PC-3 (cell line): ENCODE results near the gene FBXL7. TPM values are rescaled to one million over a fixed set of nuclear protein-coding genes. Genes with fewer than 3 reads are reported as not detected.

Experiments
- ATAC-seq: fragments of 200-7000 bp; cut with Tn5 transposase; 2 replicates; pipeline ENCODE4 v1.9.1; 2020; ENCODE audit warnings: mild to moderate bottlenecking, moderate library complexity
- BruUV-seq: library from RNA; stranded (reverse); fragments of 400-500 nt; replicated peaks from 2 replicates; lab custom pipeline; 2021; lab: Mats Ljungman, UMichigan
- CTCF ChIA-PET: fragments of 300-600 bp; sonication (Branson Sonifier 250); formaldehyde crosslinking; loops from one replicate; lab custom pipeline; 2022; ENCODE audit warnings: antibody characterized with exemption; lab: Charles Lee
- POLR2A ChIA-PET: fragments of 300-600 bp; sonication (Branson Sonifier 250); formaldehyde crosslinking; loops from one replicate; lab custom pipeline; 2022; ENCODE audit warnings: antibody characterized with exemption; ENCODE audit not compliant: unreplicated experiment; lab: Charles Lee
- DNase-seq: peaks from one replicate; pipeline ENCODE4 v3.0.0-alpha.2; 2015
- H2AFZ ChIP-seq: fragments of 300-600 bp; sonication (generic); 2 replicates; pipeline ENCODE4 v1.6.0; 2016; ENCODE audit warnings: antibody characterized with exemption, low read length
- H3F3A ChIP-seq: fragments of 300-600 bp; sonication (generic); one replicate; pipeline ENCODE4 v1.6.0; 2017; ENCODE audit warnings: antibody characterized with exemption, low read length, control low read depth, mild to moderate bottlenecking; ENCODE audit not compliant: unreplicated experiment
- H3K27ac ChIP-seq: fragments of 300-600 bp; sonication (generic); 2 replicates; pipeline ENCODE4 v1.5.1; 2016; ENCODE audit warnings: mild to moderate bottlenecking, low read length
- H3K27me3 ChIP-seq: fragments of 300-600 bp; sonication (generic); 2 replicates; pipeline ENCODE4 v1.6.1; 2016; ENCODE audit warnings: low read length, mixed read lengths
- H3K36me3 ChIP-seq: fragments of 300-600 bp; sonication (generic); 2 replicates; pipeline ENCODE4 v1.6.1; 2016; ENCODE audit warnings: low read depth, mixed run types, low read length, mixed read lengths
- H3K4me1 ChIP-seq: fragments of 300-600 bp; sonication (generic); 2 replicates; pipeline ENCODE4 v1.5.1; 2016; ENCODE audit warnings: low read length; ENCODE audit not compliant: insufficient read depth
- H3K4me2 ChIP-seq: fragments of 300-600 bp; sonication (generic); 2 replicates; pipeline ENCODE4 v1.6.0; 2016; ENCODE audit warnings: low read length
- H3K4me3 ChIP-seq: fragments of 300-600 bp; sonication (generic); 2 replicates; pipeline ENCODE4 v1.5.1; 2016; ENCODE audit warnings: mild to moderate bottlenecking, low read length, mixed read lengths
- H3K79me2 ChIP-seq: fragments of 300-600 bp; sonication (generic); 2 replicates; pipeline ENCODE4 v1.6.1; 2017; ENCODE audit warnings: low read length, mixed read lengths
- H3K9ac ChIP-seq: fragments of 300-600 bp; sonication (generic); 2 replicates; pipeline ENCODE4 v1.6.0; 2016; ENCODE audit warnings: mild to moderate bottlenecking, low read length
- H3K9me2 ChIP-seq: fragments of 300-600 bp; sonication (generic); replicated peaks from 2 replicates; pipeline ENCODE4 v1.6.1; 2016; ENCODE audit warnings: mixed run types, low read length, mixed read lengths
- H3K9me3 ChIP-seq: fragments of 300-600 bp; sonication (generic); 2 replicates; pipeline ENCODE4 v1.6.1; 2016; ENCODE audit warnings: low read length, mixed read lengths
- H4K20me1 ChIP-seq: fragments of 300-600 bp; sonication (generic); 2 replicates; pipeline ENCODE4 v1.6.1; 2016; ENCODE audit warnings: low read length, mixed read lengths
- EZH2 ChIP-seq: fragments of 300-600 bp; sonication (generic); IDR thresholded peaks from one replicate; pipeline ENCODE4 v1.6.1; 2017; ENCODE audit warnings: antibody characterized with exemption, mild to moderate bottlenecking, low read length; ENCODE audit not compliant: unreplicated experiment
- EZH2phosphoT487 ChIP-seq: fragments of 300-600 bp; sonication (generic); IDR thresholded peaks from 2 replicates; pipeline ENCODE4 v1.6.1; 2018; ENCODE audit warnings: mild to moderate bottlenecking, antibody characterized with exemption, low read length, borderline replicate concordance
- intact Hi-C: fragments of 100-400 bp; cut with micrococcal nuclease; formaldehyde crosslinking; loops from 2 replicates; pipeline ENCODE4 v1.9.0; 2023
- total RNA-seq: library from RNA; depleted of rRNA; stranded (reverse); fragments of >200 nt; gene quantifications from 2 replicates; pipeline ENCODE4 v1.2.3, GENCODE V29; 2014
- TF ChIP-seq, protein P1 (sequence below): fragments of 300-600 bp; sonication (generic); conservative IDR thresholded peaks from 2 replicates; pipeline ENCODE4 v1.5.1; 2017; ENCODE audit warnings: antibody characterized with exemption, low read depth, mild to moderate bottlenecking, low read length

The FBXL7 gene
- total RNA-seq, 1 experiment from 2014 or later, result 0.18 TPM

DNA sequence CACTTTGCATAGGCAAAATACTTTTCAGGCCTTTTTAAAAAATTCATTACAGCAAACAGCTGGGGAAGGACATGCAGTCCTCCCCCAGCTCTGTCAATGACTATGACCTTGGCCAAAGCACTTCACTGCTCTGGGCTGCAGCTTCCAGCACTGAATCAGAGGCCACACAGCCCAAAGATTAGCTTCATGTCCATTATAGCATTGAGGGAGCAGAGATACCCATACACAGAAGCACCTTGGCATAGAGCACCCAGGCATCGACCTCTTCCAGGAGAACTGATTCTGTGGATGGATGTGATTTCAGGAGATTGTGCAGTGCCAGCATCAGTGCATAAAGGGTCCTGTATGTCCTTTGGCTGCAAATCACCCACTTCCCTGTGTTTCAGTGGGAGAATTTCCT, 437.7 kb downstream of the FBXL7 start:
- Histone ChIP-seq H3K79me2 (no peaks in the 10 kb centered on the region), H3F3A (no peaks in the 10 kb centered on the region), H3K9me3 (no peaks in the 10 kb centered on the region; the same call in 1 of the 2 replicates), H3K27me3 (no peaks in the 10 kb centered on the region), H4K20me1 (no peaks in the 10 kb centered on the region), H3K4me2 (no peak overlapping the region), H3K36me3 (no peaks in the 10 kb centered on the region), H3K4me1 (no peaks in the 10 kb centered on the region), H3K9ac (no peak overlapping the region), H3K9me2 (no peaks in the 10 kb centered on the region), H2AFZ (no peak overlapping the region), H3K27ac (no peak overlapping the region), H3K4me3 (no peak overlapping the region)
- intact Hi-C loops, result no loop called here
- no TSS peak for BruUV-seq
- no peak for DNase-seq
- no peak for ATAC-seq
- POLR2A ChIA-PET, result no interaction called here
- CTCF ChIA-PET, result no interaction called here
- no peak for TF ChIP-seq EZH2
- TF ChIP-seq EZH2phosphoT487, result no peak
- TF ChIP-seq, protein P1, sequence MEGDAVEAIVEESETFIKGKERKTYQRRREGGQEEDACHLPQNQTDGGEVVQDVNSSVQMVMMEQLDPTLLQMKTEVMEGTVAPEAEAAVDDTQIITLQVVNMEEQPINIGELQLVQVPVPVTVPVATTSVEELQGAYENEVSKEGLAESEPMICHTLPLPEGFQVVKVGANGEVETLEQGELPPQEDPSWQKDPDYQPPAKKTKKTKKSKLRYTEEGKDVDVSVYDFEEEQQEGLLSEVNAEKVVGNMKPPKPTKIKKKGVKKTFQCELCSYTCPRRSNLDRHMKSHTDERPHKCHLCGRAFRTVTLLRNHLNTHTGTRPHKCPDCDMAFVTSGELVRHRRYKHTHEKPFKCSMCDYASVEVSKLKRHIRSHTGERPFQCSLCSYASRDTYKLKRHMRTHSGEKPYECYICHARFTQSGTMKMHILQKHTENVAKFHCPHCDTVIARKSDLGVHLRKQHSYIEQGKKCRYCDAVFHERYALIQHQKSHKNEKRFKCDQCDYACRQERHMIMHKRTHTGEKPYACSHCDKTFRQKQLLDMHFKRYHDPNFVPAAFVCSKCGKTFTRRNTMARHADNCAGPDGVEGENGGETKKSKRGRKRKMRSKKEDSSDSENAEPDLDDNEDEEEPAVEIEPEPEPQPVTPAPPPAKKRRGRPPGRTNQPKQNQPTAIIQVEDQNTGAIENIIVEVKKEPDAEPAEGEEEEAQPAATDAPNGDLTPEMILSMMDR, result no peak

DNA sequence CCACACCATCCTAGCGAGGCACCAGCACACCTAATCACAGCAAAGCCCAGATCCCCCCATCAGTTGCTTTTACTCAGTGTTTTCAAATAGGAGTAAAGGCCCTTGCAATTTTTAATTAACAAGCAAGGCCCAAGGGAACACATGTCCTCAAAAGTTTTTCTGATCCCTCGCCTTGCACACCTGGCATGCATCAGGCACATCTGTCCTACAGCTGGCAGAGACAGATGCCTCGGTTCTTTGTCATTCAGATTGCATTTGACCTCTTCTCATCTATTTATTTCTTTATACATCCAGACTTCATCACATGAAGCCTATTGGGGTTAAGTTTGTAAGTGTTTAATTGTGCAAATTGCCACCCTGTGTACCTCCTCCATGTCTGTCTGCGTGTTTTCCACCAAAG, 438.2 kb downstream of the FBXL7 start:
- Histone ChIP-seq H3K9me2 (no peaks in the 10 kb centered on the region), H3K36me3 (no peaks in the 10 kb centered on the region), H3K4me1 (no peaks in the 10 kb centered on the region), H4K20me1 (no peaks in the 10 kb centered on the region), H3K4me3 (no peak overlapping the region), H2AFZ (no peak overlapping the region), H3F3A (no peaks in the 10 kb centered on the region), H3K9me3 (no peaks in the 10 kb centered on the region; the same call in 1 of the 2 replicates), H3K9ac (no peak overlapping the region), H3K79me2 (no peaks in the 10 kb centered on the region), H3K27me3 (no peaks in the 10 kb centered on the region), H3K4me2 (no peak overlapping the region), H3K27ac (no peak overlapping the region)
- TF ChIP-seq EZH2, result no peak
- TF ChIP-seq, protein P1, result no peak
- TF ChIP-seq EZH2phosphoT487, result no peak
- no peak for DNase-seq
- no peak for ATAC-seq
- intact Hi-C loops, result no loop called here
- no TSS peak for BruUV-seq
- CTCF ChIA-PET, result no interaction called here
- POLR2A ChIA-PET, result no interaction called here

DNA sequence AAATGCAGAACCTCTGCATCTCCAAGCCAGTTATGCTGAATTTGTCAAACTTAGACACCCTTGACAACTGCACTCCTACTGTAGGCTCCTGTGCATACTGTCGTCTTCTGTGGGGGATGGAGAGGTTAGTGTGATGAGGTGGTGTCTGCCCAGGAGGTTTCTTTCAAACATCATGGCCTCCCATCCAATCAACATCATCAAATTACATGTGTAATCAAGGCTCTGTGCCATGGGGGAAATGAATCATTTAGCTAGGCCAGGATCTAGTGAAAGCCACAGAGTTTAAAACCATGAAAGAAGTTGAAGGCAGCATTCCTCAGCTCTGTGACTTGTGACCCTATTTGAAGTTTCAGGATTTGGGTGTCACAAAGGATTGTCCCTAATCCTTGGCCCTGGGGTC, 439.0 kb downstream of the FBXL7 start:
- Histone ChIP-seq H2AFZ (no peak overlapping the region), H3K9me2 (no peaks in the 10 kb centered on the region), H3K9me3 (no peaks in the 10 kb centered on the region; the same call in 1 of the 2 replicates), H3K79me2 (no peaks in the 10 kb centered on the region), H3K27me3 (no peaks in the 10 kb centered on the region), H4K20me1 (no peaks in the 10 kb centered on the region), H3K36me3 (no peaks in the 10 kb centered on the region), H3K4me2 (no peak overlapping the region), H3K4me1 (no peaks in the 10 kb centered on the region), H3K9ac (no peak overlapping the region), H3K27ac (no peak overlapping the region), H3K4me3 (no peak overlapping the region), H3F3A (no peaks in the 10 kb centered on the region)
- POLR2A ChIA-PET, result no interaction called here
- TF ChIP-seq, protein P1, result no peak
- no peak for TF ChIP-seq EZH2phosphoT487
- no peak for TF ChIP-seq EZH2
- peak; percentile 37 for DNase-seq
- ATAC-seq, result no peak
- BruUV-seq, result no TSS peak
- intact Hi-C loops, result no loop called here
- CTCF ChIA-PET, result no interaction called here
